Keratinocyte (primary cell): ENCODE data around the gene IL17C. TPM values are rescaled to one million over a fixed set of nuclear protein-coding genes. Genes with fewer than 3 reads are reported as not detected.

Experiments used
- DNase-seq: peaks from one replicate; pipeline ENCODE4 v3.0.0-alpha.2; 2011; ENCODE audit warnings: low read depth, missing footprints, low spot score
- FAIRE-seq: peaks from 2 replicates; lab custom pipeline; 2011; peaks lifted over from hg19 to GRCh38; lab: Jason Lieb, UNC
- H2AFZ ChIP-seq: 2 replicates; pipeline ENCODE4 v1.6.0; 2012; ENCODE audit warnings: low read length, control low read depth, inconsistent platforms; ENCODE audit not compliant: control insufficient read depth
- H3K27ac ChIP-seq: 2 replicates; pipeline ENCODE4 v1.5.1; 2011; ENCODE audit warnings: low read length; ENCODE audit not compliant: control insufficient read depth, insufficient read depth
- H3K27me3 ChIP-seq: 3 replicates; pipeline ENCODE4 v1.6.0; 2011; ENCODE audit warnings: low read length; ENCODE audit not compliant: control insufficient read depth, insufficient read depth; ENCODE audit errors: extremely low read depth
- H3K36me3 ChIP-seq, 2 experiments: 2 replicates in 1 of 2; 3 replicates in 1 of 2; pipeline ENCODE4 v1.5.1; 2011; ENCODE audit warnings: low read length in 2 of 2, mild to moderate bottlenecking in 1 of 2; ENCODE audit not compliant: control insufficient read depth in 2 of 2, insufficient read depth in 2 of 2; ENCODE audit errors: extremely low read depth in 1 of 2
- H3K4me1 ChIP-seq: 3 replicates; pipeline ENCODE4 v1.5.1; 2011; ENCODE audit warnings: low read length; ENCODE audit not compliant: control insufficient read depth, insufficient read depth; ENCODE audit errors: extremely low read depth
- H3K4me2 ChIP-seq: 3 replicates; pipeline ENCODE4 v1.6.0; 2011; ENCODE audit warnings: low read depth, low read length; ENCODE audit not compliant: control insufficient read depth, insufficient read depth; ENCODE audit errors: extremely low read depth
- H3K4me3 ChIP-seq, 3 experiments: fragments of 200-600 bp in 1 of 3; sonication (generic) in 1 of 3; 2 replicates in 2 of 3; 3 replicates in 1 of 3; pipeline ENCODE4 v1.5.1; 2011 to 2016; ENCODE audit warnings: low read length in 3 of 3, mild to moderate bottlenecking in 3 of 3, control low read depth in 2 of 3, inconsistent platforms in 1 of 3, low read depth in 1 of 3, mixed read lengths in 1 of 3, mixed run types in 1 of 3, moderate library complexity in 1 of 3; ENCODE audit not compliant: control insufficient read depth in 2 of 3, insufficient read depth in 2 of 3; ENCODE audit errors: extremely low read depth in 1 of 3
- H3K79me2 ChIP-seq: 2 replicates; pipeline ENCODE4 v1.6.0; 2012; ENCODE audit warnings: low read length; ENCODE audit not compliant: control insufficient read depth, insufficient read depth
- H3K9ac ChIP-seq: 3 replicates; pipeline ENCODE4 v1.6.0; 2011; ENCODE audit warnings: low read length; ENCODE audit not compliant: control insufficient read depth, insufficient read depth; ENCODE audit errors: extremely low read depth
- H3K9me1 ChIP-seq: 3 replicates; pipeline ENCODE4 v1.6.0; 2011; ENCODE audit warnings: low read length; ENCODE audit not compliant: control insufficient read depth, insufficient read depth; ENCODE audit errors: extremely low read depth
- H3K9me3 ChIP-seq: 2 replicates; pipeline ENCODE4 v1.5.1; 2012; ENCODE audit warnings: low read depth, low read length; ENCODE audit not compliant: control insufficient read depth
- H4K20me1 ChIP-seq: 3 replicates; pipeline ENCODE4 v1.6.0; 2011; ENCODE audit warnings: low read length; ENCODE audit not compliant: control insufficient read depth, insufficient read depth; ENCODE audit errors: extremely low read depth
- CTCF ChIP-seq, 3 experiments: IDR thresholded peaks in 1 of 3; conservative IDR thresholded peaks in 1 of 3; optimal IDR thresholded peaks in 1 of 3; 2 replicates in 2 of 3; 3 replicates in 1 of 3; pipeline versions ENCODE3 to v1.5.1; 2011; ENCODE audit warnings: low read length in 3 of 3, mild to moderate bottlenecking in 3 of 3, moderate library complexity in 2 of 3, control low read depth in 1 of 3, inconsistent platforms in 1 of 3; ENCODE audit not compliant: insufficient read depth in 2 of 3; ENCODE audit errors: extremely low read depth in 1 of 3
- EZH2 ChIP-seq: IDR thresholded peaks from one replicate; pipeline ENCODE4 v1.6.1; 2012; ENCODE audit warnings: inconsistent platforms, mild to moderate bottlenecking, low read length, moderate library complexity
- dilution Hi-C: fragments of 300-500 bp; cut with MboI; formaldehyde crosslinking; loops from one replicate; pipeline ENCODE4 v1.7.0; 2020; ENCODE audit warnings: low sequenced_read_pairs; ENCODE audit not compliant: extremely low pct_ligation_motif_present
- polyA plus RNA-seq, 5 experiments: library from polyadenylated mRNA; depleted of rRNA in 3 of 5; stranded (reverse) in 3 of 5; stranded (forward) in 1 of 5; unstranded in 1 of 5; fragments of >200 nt; gene quantifications; 1 replicate in 1 of 5; 2 replicates in 3 of 5; 3 replicates in 1 of 5; pipeline versions ENCODE4 v1.2.1 to v1.2.3, GENCODE V29; 2011 to 2012; ENCODE audit warnings: missing spikeins in 2 of 5, low read depth in 1 of 5, low replicate concordance in 1 of 5

The IL17C gene
- polyA plus RNA-seq, 1 donor (not counting 4 experiments of a cell fraction or from before 2014, with no cell fraction given) = not detected

- H4K20me1 ChIP-seq = peaks cover 6% of the 10 kb centered on the region
- FAIRE-seq (no peak), DNase-seq (no peak)
- H3K4me1 ChIP-seq = peaks cover 6% of the 10 kb centered on the region
- H3K9me3 ChIP-seq = no peaks in the 10 kb centered on the region
- H3K79me2 ChIP-seq = peaks cover 2% of the 10 kb centered on the region
- no peak overlapping the region for H2AFZ ChIP-seq
- no peak overlapping the region for H3K4me3 ChIP-seq
- peaks cover 15 to 48% of the 10 kb centered on the region in 2 experiments for H3K36me3 ChIP-seq
- H3K9me1 ChIP-seq = no peaks in the 10 kb centered on the region
- H3K27me3 ChIP-seq = no peaks in the 10 kb centered on the region
- H3K4me2 ChIP-seq = no peak overlapping the region
- no peak overlapping the region for H3K9ac ChIP-seq
- no peak overlapping the region for H3K27ac ChIP-seq
- TF ChIP-seq CTCF (optimal IDR thresholded peaks at IDR 0.05 in 1 of 3, IDR thresholded peaks at IDR 0.05 in 1 of 3, conservative IDR thresholded peaks at IDR 0.05 in 1 of 3; ENCODE audit: extremely low read depth in 1 of 3, insufficient read depth in 2 of 3, low read length in 3 of 3) (no peak), EZH2 (no peak)
- dilution Hi-C loops = no loop called here
Measured at GRCh38 chr16:88599825-88600538, 38.4 kb upstream of the IL17C start.

- no peak overlapping the region for H3K4me3 ChIP-seq
- peaks cover 6% of the 10 kb centered on the region for H3K4me1 ChIP-seq
- H2AFZ ChIP-seq = no peak overlapping the region
- H3K9ac ChIP-seq = no peak overlapping the region
- peaks cover 6% of the 10 kb centered on the region for H4K20me1 ChIP-seq
- H3K27ac ChIP-seq = no peak overlapping the region
- H3K36me3 ChIP-seq = peaks cover 18 to 51% of the 10 kb centered on the region in 2 experiments
- dilution Hi-C loops = no loop called here
- H3K9me3 ChIP-seq = no peaks in the 10 kb centered on the region
- TF ChIP-seq CTCF (optimal IDR thresholded peaks at IDR 0.05 in 1 of 3, IDR thresholded peaks at IDR 0.05 in 1 of 3, conservative IDR thresholded peaks at IDR 0.05 in 1 of 3; ENCODE audit: extremely low read depth in 1 of 3, insufficient read depth in 2 of 3, low read length in 3 of 3) = no peak
- TF ChIP-seq EZH2 = no peak
- H3K4me2 ChIP-seq = no peak overlapping the region
- H3K79me2 ChIP-seq = peaks cover 2% of the 10 kb centered on the region
- H3K9me1 ChIP-seq = no peaks in the 10 kb centered on the region
- DNase-seq (no peak), FAIRE-seq (no peak)
- no peaks in the 10 kb centered on the region for H3K27me3 ChIP-seq
Measured at GRCh38 chr16:88600539-88600896, 37.9 kb upstream of the IL17C start.
